Stomach (tissue), 4 donors: Measurements from ENCODE around the gene EFCC1.

Source experiments
- EP300 ChIP-seq: sonication (generic); formaldehyde crosslinking; IDR thresholded peaks from one replicate; pipeline ENCODE4 v1.6.1; 2017; ENCODE audit warnings: antibody characterized with exemption
- POLR2A ChIP-seq, 4 donors: fragments of 450-650 bp; IDR thresholded peaks; one replicate each; pipeline ENCODE4 v1.6.1; 2016; ENCODE audit warnings: antibody characterized with exemption in 4 of 4, control low read depth in 2 of 4, mild to moderate bottlenecking in 1 of 4, moderate library complexity in 1 of 4
- POLR2AphosphoS5 ChIP-seq, 3 donors: sonication (generic); formaldehyde crosslinking; IDR thresholded peaks; one replicate each; pipeline ENCODE4 v1.6.1; 2016; ENCODE audit warnings: antibody characterized with exemption in 3 of 3
- TF ChIP-seq, protein P1 (sequence below), 7 experiments: fragments of 450-650 bp in 4 of 7; fragments of 200-600 bp in 3 of 7; sonication (generic) in 3 of 7; IDR thresholded peaks; one replicate each; pipeline ENCODE4 v1.5.1; 2016 to 2019; ENCODE audit warnings: antibody characterized with exemption in 7 of 7, control low read depth in 2 of 7, mild to moderate bottlenecking in 1 of 7

- no peak for TF ChIP-seq POLR2AphosphoS5 (IDR thresholded peaks at IDR 0.05)
- TF ChIP-seq, protein P1, sequence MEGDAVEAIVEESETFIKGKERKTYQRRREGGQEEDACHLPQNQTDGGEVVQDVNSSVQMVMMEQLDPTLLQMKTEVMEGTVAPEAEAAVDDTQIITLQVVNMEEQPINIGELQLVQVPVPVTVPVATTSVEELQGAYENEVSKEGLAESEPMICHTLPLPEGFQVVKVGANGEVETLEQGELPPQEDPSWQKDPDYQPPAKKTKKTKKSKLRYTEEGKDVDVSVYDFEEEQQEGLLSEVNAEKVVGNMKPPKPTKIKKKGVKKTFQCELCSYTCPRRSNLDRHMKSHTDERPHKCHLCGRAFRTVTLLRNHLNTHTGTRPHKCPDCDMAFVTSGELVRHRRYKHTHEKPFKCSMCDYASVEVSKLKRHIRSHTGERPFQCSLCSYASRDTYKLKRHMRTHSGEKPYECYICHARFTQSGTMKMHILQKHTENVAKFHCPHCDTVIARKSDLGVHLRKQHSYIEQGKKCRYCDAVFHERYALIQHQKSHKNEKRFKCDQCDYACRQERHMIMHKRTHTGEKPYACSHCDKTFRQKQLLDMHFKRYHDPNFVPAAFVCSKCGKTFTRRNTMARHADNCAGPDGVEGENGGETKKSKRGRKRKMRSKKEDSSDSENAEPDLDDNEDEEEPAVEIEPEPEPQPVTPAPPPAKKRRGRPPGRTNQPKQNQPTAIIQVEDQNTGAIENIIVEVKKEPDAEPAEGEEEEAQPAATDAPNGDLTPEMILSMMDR (IDR thresholded peaks at IDR 0.05) = no peak
- TF ChIP-seq EP300 = no peak
- TF ChIP-seq POLR2A (IDR thresholded peaks at IDR 0.05) = no peak
Observed at GRCh38 chr3:129033633-129034321, 32.7 kb downstream of the EFCC1 start.
